Measurements from ENCODE around the gene IL17D.

- no peak for TF ChIP-seq POLR2AphosphoS5 (IDR thresholded peaks at IDR 0.05; ENCODE audit: low read length)
- no peak for TF ChIP-seq CTCF (IDR thresholded peaks at IDR 0.05 in 2 of 3, conservative IDR thresholded peaks at IDR 0.05 in 1 of 3; ENCODE audit: control insufficient read depth in 2 of 3, extremely low read depth in 1 of 3, insufficient read depth in 1 of 3, low read depth in 3 of 3, low read length in 3 of 3)
- no peak for TF ChIP-seq TCF12 (IDR thresholded peaks at IDR 0.05; ENCODE audit: low read depth, low read length)
- no peak for TF ChIP-seq CEBPB (IDR thresholded peaks at IDR 0.05; ENCODE audit: borderline replicate concordance in 1 of 2, low read depth in 2 of 2, low read length in 2 of 2)
- no peak for TF ChIP-seq RCOR1 (conservative IDR thresholded peaks at IDR 0.05; ENCODE audit: low read depth, low read length)
- TF ChIP-seq HDGF (IDR thresholded peaks at IDR 0.05), result no peak
- TF ChIP-seq CBFB (IDR thresholded peaks at IDR 0.05; ENCODE audit: low read depth), result no peak
- TF ChIP-seq TAF1 (IDR thresholded peaks at IDR 0.05; ENCODE audit: borderline replicate concordance, low read depth, low read length), result no peak
- no peak for TF ChIP-seq POLR2A (IDR thresholded peaks at IDR 0.05; ENCODE audit: low read depth, low read length)
- TF ChIP-seq SMC3 (IDR thresholded peaks at IDR 0.05; ENCODE audit: borderline replicate concordance, low read length), result no peak
These were observed 11.9 kb upstream of the IL17D start for GRCh38 chr13:20691616-20692015.
